Activated CD8-positive, alpha-beta memory T cell treated with anti-CD3 and anti-CD28 coated beads, Interleukin-2, amount 50 U/mL, for 24 hours (primary cell): ENCODE results near the gene XPC.

Experiments
- DNase-seq: peaks from one replicate; pipeline ENCODE4 v3.0.0-alpha.2; 2020; ENCODE audit errors: extremely low read depth

XPC gene

GRCh38 chr3:14147617-14148016 is 30.8 kb downstream of the XPC start:
- no peak for DNase-seq

- no peak for DNase-seq
These were observed 31.4 kb downstream of the XPC start for GRCh38 chr3:14147066-14147435.

- DNase-seq, result no peak
These were observed 31.9 kb downstream of the XPC start for GRCh38 chr3:14146381-14147065.

GRCh38 chr3:14145670-14146380 is 32.6 kb downstream of the XPC start:
- DNase-seq, result no peak

- no peak for DNase-seq
These were observed 33.2 kb downstream of the XPC start for GRCh38 chr3:14145236-14145635.

- peak; percentile 43 for DNase-seq
These were observed 33.9 kb downstream of the XPC start for GRCh38 chr3:14144423-14145075.

- DNase-seq, result no peak
These were observed 34.9 kb downstream of the XPC start for GRCh38 chr3:14143271-14144225.

- no peak for DNase-seq
These were observed 35.7 kb downstream of the XPC start for GRCh38 chr3:14142567-14143270.

- DNase-seq, result no peak
These were observed 36.6 kb downstream of the XPC start for GRCh38 chr3:14141602-14142341.

- DNase-seq, result no peak
These were observed 37.3 kb downstream of the XPC start for GRCh38 chr3:14141144-14141543.

- DNase-seq, result no peak
These were observed 37.7 kb downstream of the XPC start for GRCh38 chr3:14140668-14141067.

- no peak for DNase-seq
These were observed 38.6 kb downstream of the XPC start for GRCh38 chr3:14139771-14140170.

GRCh38 chr3:14138878-14139655 is 39.3 kb downstream of the XPC start:
- no peak for DNase-seq

GRCh38 chr3:14138109-14138877 is 40.1 kb downstream of the XPC start:
- no peak for DNase-seq

GRCh38 chr3:14137445-14137844 is 41.0 kb downstream of the XPC start:
- no peak for DNase-seq

- no peak for DNase-seq
These were observed 41.4 kb downstream of the XPC start for GRCh38 chr3:14137004-14137403.

- DNase-seq, result no peak
These were observed 42.8 kb downstream of the XPC start for GRCh38 chr3:14135581-14135980.

- DNase-seq, result no peak
These were observed 44.1 kb downstream of the XPC start for GRCh38 chr3:14134291-14134690.

GRCh38 chr3:14133876-14134275 is 44.5 kb downstream of the XPC start:
- DNase-seq, result no peak
